ENCODE results near the gene SEC16A.

The SEC16A gene

DNA sequence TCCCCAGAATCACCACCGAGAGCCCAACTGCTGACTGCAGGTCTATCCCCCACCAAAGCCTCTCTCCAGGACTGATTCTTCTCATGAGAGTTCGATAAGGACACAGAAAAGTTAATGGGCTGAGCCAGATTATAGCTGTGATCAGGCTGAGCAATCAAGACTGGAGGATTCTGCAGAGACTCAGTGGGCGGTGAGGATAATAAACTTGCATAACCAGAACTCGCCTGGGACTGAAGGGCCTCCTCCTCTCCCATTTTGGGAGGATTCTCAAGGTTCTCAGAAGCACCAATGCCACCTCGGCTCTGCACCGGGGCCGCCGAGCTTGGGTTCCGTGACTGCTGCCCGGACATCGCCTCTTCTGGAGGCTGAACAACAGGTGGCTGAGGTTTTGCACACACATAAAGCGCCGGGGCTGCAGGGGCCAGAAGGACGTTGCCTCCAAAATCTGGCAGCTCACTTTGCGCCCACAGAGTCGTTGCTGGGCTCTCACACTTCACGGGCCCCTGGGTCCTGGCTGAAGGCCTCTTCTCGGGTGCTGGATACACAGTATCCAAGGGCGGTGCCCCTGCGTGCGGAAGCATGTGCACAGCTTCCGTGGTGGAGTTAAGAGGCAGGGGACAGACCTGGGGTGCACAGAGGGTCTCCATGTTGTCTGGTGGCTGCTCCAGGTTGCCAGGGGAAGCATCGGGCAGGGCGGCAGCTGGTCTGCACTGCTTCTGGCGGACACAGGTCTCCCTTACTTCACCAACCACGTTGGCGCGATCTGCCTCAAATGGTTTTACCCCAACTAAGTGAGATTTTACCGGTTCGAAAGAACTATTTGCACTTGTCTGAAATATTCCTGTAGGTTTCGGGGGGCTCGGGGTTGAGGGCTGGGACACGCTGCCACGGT lies 7.6 kb downstream of the SEC16A start:
- peaks cover 68 to 80% of the 10 kb centered on the region in 2 donors for H3K36me3 ChIP-seq (ENCODE audit: control insufficient read depth in 1 of 2, insufficient read depth in 2 of 2, low read length in 2 of 2)
- H3K27me3 ChIP-seq (ENCODE audit: control insufficient read depth in 1 of 2, insufficient read depth in 2 of 2, low read length in 2 of 2) = no peaks in the 10 kb centered on the region

DNA sequence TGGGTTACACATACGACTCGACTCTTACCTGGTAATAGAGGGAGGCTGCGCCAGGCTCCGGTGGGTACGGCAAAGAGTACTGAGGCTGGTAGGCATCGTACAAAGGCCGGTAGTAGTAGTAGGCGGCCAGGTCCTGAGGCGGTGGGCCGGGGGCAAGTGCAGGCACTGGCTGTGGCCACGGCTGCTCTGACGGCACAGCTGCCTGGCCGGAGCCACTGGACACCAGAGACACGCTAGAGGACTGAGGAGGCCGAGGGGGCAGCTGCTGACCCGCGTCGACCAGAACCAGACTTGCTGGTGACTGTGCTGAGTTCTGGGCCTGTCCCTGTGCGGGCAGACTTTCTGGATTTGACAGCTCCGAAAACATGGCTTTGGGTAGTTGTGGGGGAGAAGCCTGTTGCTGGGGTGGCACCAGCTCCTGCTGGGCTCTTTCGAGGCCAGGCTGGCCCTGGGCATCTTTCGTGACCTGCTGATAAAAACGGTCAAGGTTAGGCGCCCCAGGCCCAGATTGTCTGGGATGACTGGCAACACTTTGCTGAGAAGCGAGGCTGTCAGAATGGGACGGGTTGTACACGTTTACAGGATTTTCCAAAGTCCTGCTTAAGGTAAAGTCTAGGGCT lies 8.7 kb downstream of the SEC16A start:
- H3K9ac ChIP-seq (ENCODE audit: low read depth in 1 of 2, low read length in 2 of 2) = no peak overlapping the region
- H3K27me3 ChIP-seq (ENCODE audit: control insufficient read depth in 1 of 2, insufficient read depth in 2 of 2, low read length in 2 of 2) = no peaks in the 10 kb centered on the region
- no peaks in the 10 kb centered on the region for H3K9me3 ChIP-seq (ENCODE audit: control insufficient read depth in 1 of 2, low read length in 2 of 2)
- peaks cover 66 to 89% of the 10 kb centered on the region in 2 donors for H3K36me3 ChIP-seq (ENCODE audit: control insufficient read depth in 1 of 2, insufficient read depth in 2 of 2, low read length in 2 of 2)
- no peak overlapping the region for H3K4me3 ChIP-seq (ENCODE audit: low read depth in 1 of 2, low read length in 2 of 2)
- no peak overlapping the region for H3K27ac ChIP-seq (ENCODE audit: low read depth, low read length)
- no peaks in the 10 kb centered on the region for H3K4me1 ChIP-seq (ENCODE audit: control insufficient read depth in 1 of 2, insufficient read depth in 2 of 2, low read length in 2 of 2)

More for the DNA sequence above, 7.6 kb downstream of the SEC16A start:
- H3K4me3 ChIP-seq (ENCODE audit: low read depth in 1 of 2, low read length in 2 of 2) = no peak overlapping the region
- no peak overlapping the region for H3K9ac ChIP-seq (ENCODE audit: low read depth in 1 of 2, low read length in 2 of 2)
- no peaks in the 10 kb centered on the region for H3K9me3 ChIP-seq (ENCODE audit: control insufficient read depth in 1 of 2, low read length in 2 of 2)
- H3K4me1 ChIP-seq (ENCODE audit: control insufficient read depth in 1 of 2, insufficient read depth in 2 of 2, low read length in 2 of 2) = no peaks in the 10 kb centered on the region
- H3K27ac ChIP-seq (ENCODE audit: low read depth, low read length) = no peak overlapping the region

DNA sequence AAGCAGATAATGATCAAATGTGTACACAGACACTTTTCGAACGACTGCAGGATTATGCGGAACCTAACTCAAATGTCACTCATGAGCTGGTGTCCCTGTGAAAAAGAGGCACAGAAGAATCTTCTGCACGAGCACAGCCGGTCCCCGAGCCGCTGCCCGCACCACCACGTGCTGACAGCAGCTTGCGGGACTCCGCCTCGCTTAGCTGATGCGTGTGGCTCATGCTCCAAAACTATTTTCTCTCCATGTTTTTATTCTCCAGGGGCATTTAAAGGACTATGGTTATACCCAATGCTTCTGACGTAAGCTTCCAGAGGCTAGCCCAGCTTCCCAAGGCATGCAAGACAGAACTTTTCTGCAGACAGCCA lies 9.5 kb downstream of the SEC16A start:
- Histone ChIP-seq H3K9ac (ENCODE audit: low read depth in 1 of 2, low read length in 2 of 2) (no peak overlapping the region), H3K27me3 (ENCODE audit: control insufficient read depth in 1 of 2, insufficient read depth in 2 of 2, low read length in 2 of 2) (no peaks in the 10 kb centered on the region), H3K4me1 (ENCODE audit: control insufficient read depth in 1 of 2, insufficient read depth in 2 of 2, low read length in 2 of 2) (no peaks in the 10 kb centered on the region), H3K4me3 (ENCODE audit: low read depth in 1 of 2, low read length in 2 of 2) (no peak overlapping the region), H3K36me3 (ENCODE audit: control insufficient read depth in 1 of 2, insufficient read depth in 2 of 2, low read length in 2 of 2) (peaks cover 67 to 95% of the 10 kb centered on the region in 2 donors), H3K9me3 (ENCODE audit: control insufficient read depth in 1 of 2, low read length in 2 of 2) (no peaks in the 10 kb centered on the region), H3K27ac (ENCODE audit: low read depth, low read length) (no peak overlapping the region)

DNA sequence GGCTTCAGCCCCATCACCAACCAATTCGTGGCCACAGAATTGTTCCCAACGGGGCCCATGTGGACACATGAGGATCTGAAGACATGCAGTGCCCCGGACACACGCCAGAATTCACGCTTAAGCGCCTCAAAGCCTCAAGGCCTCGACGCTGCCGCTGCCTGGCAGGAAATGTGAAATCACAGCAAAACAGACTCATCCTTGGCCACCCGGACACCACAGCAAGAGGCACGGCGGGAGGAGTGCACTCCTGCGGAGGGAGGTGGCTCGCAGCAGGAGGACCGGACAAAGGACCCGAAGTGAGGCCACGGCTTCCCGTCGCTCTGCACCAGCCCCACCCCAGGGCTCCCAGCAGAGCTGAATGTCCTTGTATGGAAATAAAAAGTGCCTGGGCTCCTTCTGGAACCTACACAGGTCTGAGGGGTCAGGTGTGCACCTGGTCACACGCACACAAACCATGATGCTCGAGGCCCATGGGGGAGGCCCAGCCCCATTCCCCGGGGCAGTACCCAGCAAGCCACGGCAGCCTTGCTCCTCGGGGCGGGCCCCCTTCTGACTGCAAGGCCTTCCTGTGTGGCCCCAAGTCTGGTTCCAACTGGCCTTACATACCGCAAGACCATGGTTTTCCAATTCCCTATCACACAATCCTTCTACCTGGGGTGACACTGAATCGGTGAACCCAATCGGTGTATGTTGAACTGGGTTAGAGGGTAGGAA lies 10.0 kb downstream of the SEC16A start:
- H3K27ac ChIP-seq (ENCODE audit: low read depth, low read length) = no peak overlapping the region
- no peak overlapping the region for H3K4me3 ChIP-seq (ENCODE audit: low read depth in 1 of 2, low read length in 2 of 2)
- no peak overlapping the region for H3K9ac ChIP-seq (ENCODE audit: low read depth in 1 of 2, low read length in 2 of 2)
- no peaks in the 10 kb centered on the region for H3K9me3 ChIP-seq (ENCODE audit: control insufficient read depth in 1 of 2, low read length in 2 of 2)
- H3K36me3 ChIP-seq (ENCODE audit: control insufficient read depth in 1 of 2, insufficient read depth in 2 of 2, low read length in 2 of 2) = peaks cover 73 to 97% of the 10 kb centered on the region in 2 donors
- no peaks in the 10 kb centered on the region for H3K4me1 ChIP-seq (ENCODE audit: control insufficient read depth in 1 of 2, insufficient read depth in 2 of 2, low read length in 2 of 2)
- no peaks in the 10 kb centered on the region for H3K27me3 ChIP-seq (ENCODE audit: control insufficient read depth in 1 of 2, insufficient read depth in 2 of 2, low read length in 2 of 2)

DNA sequence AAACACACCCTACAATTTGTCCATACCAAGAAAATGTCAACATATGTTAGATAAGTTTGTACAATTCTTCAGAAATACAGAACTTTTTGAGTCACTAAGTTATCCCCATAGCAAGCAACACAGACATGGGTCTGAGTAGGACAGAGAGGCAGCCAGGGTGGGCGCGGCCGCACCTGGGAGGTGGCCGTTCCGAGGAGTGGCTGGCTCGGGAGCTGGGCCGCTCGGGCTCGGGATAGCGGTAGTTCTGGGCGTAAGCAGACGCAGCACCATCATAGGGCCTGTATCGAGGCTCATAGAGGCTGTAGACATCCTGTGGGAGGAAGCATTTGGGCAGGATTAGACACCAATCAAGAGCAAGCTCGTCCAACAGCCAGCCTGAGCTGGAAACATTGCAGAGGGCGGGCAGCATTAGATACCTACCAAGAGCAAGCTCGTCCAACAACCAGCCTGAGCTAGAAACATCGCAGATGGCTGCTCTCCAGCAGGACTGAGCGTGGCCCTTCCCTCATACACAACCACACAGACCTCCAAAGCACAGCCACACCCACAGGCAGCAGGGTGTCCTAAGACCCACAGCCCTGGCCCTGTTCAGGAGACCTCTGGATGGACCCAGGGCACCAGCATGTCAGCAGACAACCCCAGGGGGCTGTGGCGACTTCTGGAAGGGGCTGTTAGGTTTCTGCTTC lies 10.9 kb downstream of the SEC16A start:
- no peak overlapping the region for H3K9ac ChIP-seq (ENCODE audit: low read depth in 1 of 2, low read length in 2 of 2)
- no peaks in the 10 kb centered on the region for H3K27me3 ChIP-seq (ENCODE audit: control insufficient read depth in 1 of 2, insufficient read depth in 2 of 2, low read length in 2 of 2)
- no peak overlapping the region for H3K4me3 ChIP-seq (ENCODE audit: low read depth in 1 of 2, low read length in 2 of 2)
- H3K9me3 ChIP-seq (ENCODE audit: control insufficient read depth in 1 of 2, low read length in 2 of 2) = no peaks in the 10 kb centered on the region
- H3K36me3 ChIP-seq (ENCODE audit: control insufficient read depth in 1 of 2, insufficient read depth in 2 of 2, low read length in 2 of 2) = peaks cover 72 to 97% of the 10 kb centered on the region in 2 donors
- H3K4me1 ChIP-seq (ENCODE audit: control insufficient read depth in 1 of 2, insufficient read depth in 2 of 2, low read length in 2 of 2) = no peaks in the 10 kb centered on the region
- H3K27ac ChIP-seq (ENCODE audit: low read depth, low read length) = no peak overlapping the region

DNA sequence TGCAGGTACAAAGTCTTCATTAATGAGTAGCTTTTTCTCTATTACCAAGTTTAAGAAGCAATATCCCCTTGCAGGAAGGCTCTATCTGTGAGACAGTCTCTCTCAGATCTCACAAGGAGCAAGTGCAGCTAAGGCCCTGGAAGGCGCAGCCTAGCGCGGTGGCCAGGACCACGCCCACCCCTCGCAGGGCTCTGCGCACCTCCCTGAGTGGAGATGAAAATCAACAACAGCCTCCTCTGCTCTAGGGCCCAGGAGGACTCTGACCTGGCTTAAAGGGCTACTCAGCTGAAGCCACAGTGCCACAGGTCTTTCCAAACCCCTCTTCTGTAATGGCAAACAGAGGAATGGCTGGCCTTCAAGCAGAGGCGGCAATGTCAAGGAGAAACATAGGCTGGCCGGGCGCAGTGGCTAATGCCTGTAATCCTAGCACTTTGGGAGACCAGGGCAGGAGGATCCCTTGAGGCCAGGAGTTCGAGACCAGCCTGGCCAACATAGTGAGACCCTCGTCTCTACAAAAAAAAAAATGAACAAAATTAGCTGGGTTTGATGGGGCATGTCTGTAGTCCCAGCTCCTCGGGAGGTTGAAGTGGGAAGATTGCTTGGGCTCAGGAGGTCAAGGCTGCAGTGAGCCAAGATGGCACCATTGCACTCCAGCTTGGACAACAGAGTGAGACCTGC lies 11.9 kb downstream of the SEC16A start:
- H3K9me3 ChIP-seq (ENCODE audit: control insufficient read depth in 1 of 2, low read length in 2 of 2) = no peaks in the 10 kb centered on the region
- H3K27ac ChIP-seq (ENCODE audit: low read depth, low read length) = no peak overlapping the region
- no peaks in the 10 kb centered on the region for H3K4me1 ChIP-seq (ENCODE audit: control insufficient read depth in 1 of 2, insufficient read depth in 2 of 2, low read length in 2 of 2)
- no peaks in the 10 kb centered on the region for H3K27me3 ChIP-seq (ENCODE audit: control insufficient read depth in 1 of 2, insufficient read depth in 2 of 2, low read length in 2 of 2)
- peaks cover 72 to 97% of the 10 kb centered on the region in 2 donors for H3K36me3 ChIP-seq (ENCODE audit: control insufficient read depth in 1 of 2, insufficient read depth in 2 of 2, low read length in 2 of 2)
- no peak overlapping the region for H3K9ac ChIP-seq (ENCODE audit: low read depth in 1 of 2, low read length in 2 of 2)
- no peak overlapping the region for H3K4me3 ChIP-seq (ENCODE audit: low read depth in 1 of 2, low read length in 2 of 2)

DNA sequence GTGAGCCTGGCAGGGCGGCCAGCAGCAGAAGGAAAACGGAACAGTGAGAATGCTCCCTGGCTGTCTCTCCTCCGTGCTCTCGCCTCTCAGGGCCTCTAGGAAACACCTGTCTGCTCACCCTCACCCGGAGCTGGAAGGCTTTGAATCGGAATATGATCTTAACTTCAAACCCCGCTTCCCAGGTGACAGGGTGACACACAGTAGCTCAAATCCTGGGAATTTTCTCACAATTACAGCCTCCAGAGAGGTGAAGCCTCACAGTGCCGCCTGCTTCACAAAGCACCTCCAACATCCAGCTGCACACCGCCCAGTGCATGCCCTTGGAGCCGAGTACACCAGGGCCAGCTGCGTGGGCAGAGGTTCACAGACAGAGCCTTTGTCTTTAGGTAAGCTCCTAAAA lies 12.5 kb downstream of the SEC16A start:
- Histone ChIP-seq H3K9ac (ENCODE audit: low read depth in 1 of 2, low read length in 2 of 2) (no peak overlapping the region), H3K27me3 (ENCODE audit: control insufficient read depth in 1 of 2, insufficient read depth in 2 of 2, low read length in 2 of 2) (no peaks in the 10 kb centered on the region), H3K4me3 (ENCODE audit: low read depth in 1 of 2, low read length in 2 of 2) (no peak overlapping the region), H3K4me1 (ENCODE audit: control insufficient read depth in 1 of 2, insufficient read depth in 2 of 2, low read length in 2 of 2) (no peaks in the 10 kb centered on the region), H3K36me3 (ENCODE audit: control insufficient read depth in 1 of 2, insufficient read depth in 2 of 2, low read length in 2 of 2) (peaks cover 72 to 97% of the 10 kb centered on the region in 2 donors), H3K9me3 (ENCODE audit: control insufficient read depth in 1 of 2, low read length in 2 of 2) (no peaks in the 10 kb centered on the region), H3K27ac (ENCODE audit: low read depth, low read length) (no peak overlapping the region)

DNA sequence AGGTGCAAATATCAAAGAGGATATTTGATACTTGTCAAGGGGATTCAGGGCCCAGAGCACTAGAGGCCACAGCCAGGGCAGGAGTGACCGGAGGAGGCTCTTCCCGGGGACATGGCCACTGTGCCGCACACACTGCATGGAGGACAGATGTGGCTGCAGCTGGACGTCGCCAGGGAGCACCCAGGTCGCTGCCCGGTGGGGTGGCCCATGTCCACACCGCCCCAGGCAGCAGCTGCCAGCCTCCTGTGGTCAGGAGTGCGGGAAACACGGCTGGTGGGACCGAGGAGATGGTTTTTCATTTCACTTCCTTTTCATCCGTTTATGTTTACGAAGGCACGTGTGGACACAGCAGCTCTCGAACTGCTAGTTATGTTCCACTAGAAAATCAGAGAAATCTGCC lies 15.1 kb downstream of the SEC16A start:
- Histone ChIP-seq H3K9ac (ENCODE audit: low read depth in 1 of 2, low read length in 2 of 2) (no peak overlapping the region), H3K4me1 (ENCODE audit: control insufficient read depth in 1 of 2, insufficient read depth in 2 of 2, low read length in 2 of 2) (no peaks in the 10 kb centered on the region), H3K36me3 (ENCODE audit: control insufficient read depth in 1 of 2, insufficient read depth in 2 of 2, low read length in 2 of 2) (peaks cover 68 to 97% of the 10 kb centered on the region in 2 donors)

DNA sequence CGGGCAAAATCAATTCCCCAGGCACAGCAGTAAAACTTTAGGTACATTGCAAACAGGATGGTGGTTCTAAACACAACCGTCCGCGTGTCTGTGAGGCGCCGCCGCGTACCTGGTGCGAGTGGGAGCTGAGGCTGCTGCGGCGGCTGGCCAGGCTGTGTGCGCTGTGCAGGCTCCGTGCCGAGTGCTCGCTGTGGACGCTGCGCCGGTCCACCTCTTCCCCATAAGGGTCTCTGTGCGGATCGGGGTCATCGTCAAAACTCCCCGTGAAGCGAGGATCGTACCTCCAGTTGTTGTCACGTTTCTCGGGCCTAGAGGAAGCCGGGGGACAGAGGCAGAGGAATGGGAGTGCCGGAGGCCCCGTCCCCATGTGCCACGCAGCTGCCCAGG lies 16.7 kb downstream of the SEC16A start:
- H3K9ac ChIP-seq (ENCODE audit: low read depth in 1 of 2, low read length in 2 of 2) = no peak overlapping the region
- H3K36me3 ChIP-seq (ENCODE audit: control insufficient read depth in 1 of 2, insufficient read depth in 2 of 2, low read length in 2 of 2) = peaks cover 69 to 96% of the 10 kb centered on the region in 2 donors
- no peak overlapping the region for H3K4me3 ChIP-seq (ENCODE audit: low read depth in 1 of 2, low read length in 2 of 2)
- no peaks in the 10 kb centered on the region for H3K27me3 ChIP-seq (ENCODE audit: control insufficient read depth in 1 of 2, insufficient read depth in 2 of 2, low read length in 2 of 2)
- no peak overlapping the region for H3K27ac ChIP-seq (ENCODE audit: low read depth, low read length)
- H3K9me3 ChIP-seq (ENCODE audit: control insufficient read depth in 1 of 2, low read length in 2 of 2) = no peaks in the 10 kb centered on the region
- H3K4me1 ChIP-seq (ENCODE audit: control insufficient read depth in 1 of 2, insufficient read depth in 2 of 2, low read length in 2 of 2) = no peaks in the 10 kb centered on the region

More for the DNA sequence above, 15.1 kb downstream of the SEC16A start:
- H3K9me3 ChIP-seq (ENCODE audit: control insufficient read depth in 1 of 2, low read length in 2 of 2) = no peaks in the 10 kb centered on the region
- H3K27ac ChIP-seq (ENCODE audit: low read depth, low read length) = no peak overlapping the region
- no peaks in the 10 kb centered on the region for H3K27me3 ChIP-seq (ENCODE audit: control insufficient read depth in 1 of 2, insufficient read depth in 2 of 2, low read length in 2 of 2)
- no peak overlapping the region for H3K4me3 ChIP-seq (ENCODE audit: low read depth in 1 of 2, low read length in 2 of 2)

Data from duodenal mucosa (tissue), 2 donors.